Retinal pigment epithelial cell (primary cell): Measurements from ENCODE around the gene SFRP5.
A peak's percentile ranks its signal among the peaks of the same experiment; 100 is the strongest.

Source experiments
- DNase-seq: peaks from one replicate; pipeline ENCODE4 v3.0.0-alpha.2; 2010; ENCODE audit warnings: low read depth
- H3K4me3 ChIP-seq: 2 replicates; pipeline ENCODE4 v1.5.1; 2011; ENCODE audit warnings: mild to moderate bottlenecking, low read length, control low read depth, moderate library complexity
- TF ChIP-seq, protein P1 (sequence below): conservative IDR thresholded peaks from 2 replicates; pipeline ENCODE4 v1.5.1; 2011; ENCODE audit warnings: low read depth, low read length, control low read depth, inconsistent platforms

The SFRP5 gene

GRCh38 chr10:97736403-97736901 lies 35.3 kb downstream of the SFRP5 start:
- H3K4me3 ChIP-seq, result no peak overlapping the region
- TF ChIP-seq, protein P1, sequence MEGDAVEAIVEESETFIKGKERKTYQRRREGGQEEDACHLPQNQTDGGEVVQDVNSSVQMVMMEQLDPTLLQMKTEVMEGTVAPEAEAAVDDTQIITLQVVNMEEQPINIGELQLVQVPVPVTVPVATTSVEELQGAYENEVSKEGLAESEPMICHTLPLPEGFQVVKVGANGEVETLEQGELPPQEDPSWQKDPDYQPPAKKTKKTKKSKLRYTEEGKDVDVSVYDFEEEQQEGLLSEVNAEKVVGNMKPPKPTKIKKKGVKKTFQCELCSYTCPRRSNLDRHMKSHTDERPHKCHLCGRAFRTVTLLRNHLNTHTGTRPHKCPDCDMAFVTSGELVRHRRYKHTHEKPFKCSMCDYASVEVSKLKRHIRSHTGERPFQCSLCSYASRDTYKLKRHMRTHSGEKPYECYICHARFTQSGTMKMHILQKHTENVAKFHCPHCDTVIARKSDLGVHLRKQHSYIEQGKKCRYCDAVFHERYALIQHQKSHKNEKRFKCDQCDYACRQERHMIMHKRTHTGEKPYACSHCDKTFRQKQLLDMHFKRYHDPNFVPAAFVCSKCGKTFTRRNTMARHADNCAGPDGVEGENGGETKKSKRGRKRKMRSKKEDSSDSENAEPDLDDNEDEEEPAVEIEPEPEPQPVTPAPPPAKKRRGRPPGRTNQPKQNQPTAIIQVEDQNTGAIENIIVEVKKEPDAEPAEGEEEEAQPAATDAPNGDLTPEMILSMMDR, result no peak
- no peak for DNase-seq

- no peak overlapping the region for H3K4me3 ChIP-seq
- TF ChIP-seq, protein P1, result no peak
- no peak for DNase-seq
Measured at GRCh38 chr10:97734021-97734420, 37.8 kb downstream of the SFRP5 start.

DNA sequence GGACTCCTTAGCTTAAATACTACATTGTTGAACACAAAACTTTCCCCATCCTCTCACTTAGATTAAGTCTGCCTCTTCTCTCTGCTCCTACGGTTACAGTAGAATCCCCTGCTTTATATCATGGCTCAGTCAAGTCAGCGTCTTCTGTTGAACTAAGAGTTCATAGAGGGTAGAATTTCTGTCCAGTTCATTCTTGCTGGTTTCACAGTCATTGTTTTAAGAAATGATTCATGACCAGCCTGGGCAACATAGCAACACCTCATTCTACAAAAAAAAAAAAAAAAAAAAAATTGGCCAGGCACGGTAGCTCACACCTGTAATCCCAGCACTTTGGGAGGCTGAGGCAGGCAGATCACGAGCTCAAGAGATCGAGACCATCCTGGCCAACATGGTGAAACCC lies 38.5 kb downstream of the SFRP5 start:
- no peak overlapping the region for H3K4me3 ChIP-seq
- DNase-seq, result no peak
- TF ChIP-seq, protein P1, result no peak

DNA sequence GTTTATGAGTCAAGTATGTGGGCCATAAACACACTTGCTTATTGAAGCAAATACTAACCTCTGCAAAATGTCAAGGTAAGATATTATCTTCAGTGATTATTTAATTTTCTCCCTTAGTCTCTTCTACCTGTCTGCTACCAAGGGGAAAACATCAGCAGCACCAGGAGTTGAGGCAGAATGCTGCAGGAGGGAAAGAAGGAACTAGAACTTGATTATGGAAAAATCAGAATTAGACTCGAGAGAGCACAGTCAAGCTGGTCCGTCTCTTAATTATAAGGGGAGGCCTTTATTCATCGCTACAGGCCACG lies 39.8 kb downstream of the SFRP5 start:
- TF ChIP-seq, protein P1, result no peak
- no peak for DNase-seq

GRCh38 chr10:97731346-97732051 lies 40.3 kb downstream of the SFRP5 start:
- TF ChIP-seq, protein P1, result peak; percentile 90
- no peak for DNase-seq
- H3K4me3 ChIP-seq, result no peak overlapping the region

More for the DNA sequence above, 39.8 kb downstream of the SFRP5 start:
- no peak overlapping the region for H3K4me3 ChIP-seq

DNA sequence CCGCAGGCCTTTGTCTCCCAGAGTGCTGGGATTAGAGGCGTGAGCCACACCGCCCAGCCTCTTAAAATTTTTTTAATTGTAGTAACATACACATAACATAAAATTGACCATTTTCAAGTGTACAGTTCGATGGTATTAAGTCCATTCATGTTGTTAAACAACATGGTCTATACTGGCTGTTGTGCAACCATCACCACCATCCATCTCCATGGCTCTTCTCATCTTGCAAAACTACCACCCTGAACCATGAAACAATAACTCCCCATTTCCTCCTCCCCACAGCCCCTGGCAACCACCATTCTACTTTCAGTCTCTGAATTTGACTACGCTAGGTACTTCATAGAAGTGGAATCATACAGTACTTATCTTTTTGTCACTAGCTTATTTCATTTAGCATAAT lies 42.8 kb downstream of the SFRP5 start:
- TF ChIP-seq, protein P1, result no peak
- no peak overlapping the region for H3K4me3 ChIP-seq
- no peak for DNase-seq

GRCh38 chr10:97726636-97727178 lies 45.1 kb downstream of the SFRP5 start:
- DNase-seq, result no peak
- TF ChIP-seq, protein P1, result no peak
- H3K4me3 ChIP-seq, result no peak overlapping the region
